Measurements from ENCODE around the gene ATXN10.

- TF ChIP-seq CTCF (IDR thresholded peaks at IDR 0.05): no peak
- TF ChIP-seq POLR2A (IDR thresholded peaks at IDR 0.05): no peak
Measured at GRCh38 chr22:45642986-45643385, 28.6 kb upstream of the ATXN10 start.

Measured in lower leg skin (tissue), 3 donors.